ENCODE results near the gene HELZ2.

The HELZ2 gene

DNA sequence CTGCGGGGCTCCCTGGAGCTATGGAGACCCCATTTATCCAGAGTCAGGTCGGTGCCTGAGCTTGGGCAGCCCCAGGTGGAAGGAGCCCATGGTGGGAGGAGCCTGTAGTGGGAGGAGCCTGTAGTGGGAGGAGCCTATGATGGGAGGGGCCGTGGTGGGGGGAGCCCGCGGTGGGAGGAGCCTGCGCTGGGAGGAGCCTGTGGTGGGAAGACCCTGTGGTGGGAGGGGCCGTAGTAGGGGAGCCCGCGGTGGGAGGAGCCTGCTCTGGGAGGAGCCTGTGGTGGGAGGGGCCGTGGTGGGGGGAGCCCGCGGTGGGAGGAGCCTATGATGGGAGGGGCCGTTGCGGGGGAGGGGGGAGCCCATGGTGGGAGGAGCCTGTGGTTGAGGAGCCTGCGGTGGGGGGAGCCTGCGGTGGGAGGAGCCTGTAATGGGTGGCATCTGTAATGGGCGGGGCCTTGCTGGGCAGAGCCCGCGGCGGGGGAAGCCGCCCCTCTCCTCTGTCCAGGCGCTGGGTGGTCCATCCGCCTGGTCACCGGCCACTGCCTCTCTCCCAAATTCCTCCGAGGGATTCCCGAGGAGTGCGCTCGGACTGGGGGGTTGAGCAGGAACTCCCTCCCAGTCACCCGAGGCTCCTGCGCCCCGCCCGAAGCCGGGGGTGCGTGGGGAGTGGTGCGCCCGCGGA, 20.6 kb downstream of the HELZ2 start:
- in situ Hi-C loops (cut with MboI; ENCODE audit: low sequenced_read_pairs) = no loop called here

DNA sequence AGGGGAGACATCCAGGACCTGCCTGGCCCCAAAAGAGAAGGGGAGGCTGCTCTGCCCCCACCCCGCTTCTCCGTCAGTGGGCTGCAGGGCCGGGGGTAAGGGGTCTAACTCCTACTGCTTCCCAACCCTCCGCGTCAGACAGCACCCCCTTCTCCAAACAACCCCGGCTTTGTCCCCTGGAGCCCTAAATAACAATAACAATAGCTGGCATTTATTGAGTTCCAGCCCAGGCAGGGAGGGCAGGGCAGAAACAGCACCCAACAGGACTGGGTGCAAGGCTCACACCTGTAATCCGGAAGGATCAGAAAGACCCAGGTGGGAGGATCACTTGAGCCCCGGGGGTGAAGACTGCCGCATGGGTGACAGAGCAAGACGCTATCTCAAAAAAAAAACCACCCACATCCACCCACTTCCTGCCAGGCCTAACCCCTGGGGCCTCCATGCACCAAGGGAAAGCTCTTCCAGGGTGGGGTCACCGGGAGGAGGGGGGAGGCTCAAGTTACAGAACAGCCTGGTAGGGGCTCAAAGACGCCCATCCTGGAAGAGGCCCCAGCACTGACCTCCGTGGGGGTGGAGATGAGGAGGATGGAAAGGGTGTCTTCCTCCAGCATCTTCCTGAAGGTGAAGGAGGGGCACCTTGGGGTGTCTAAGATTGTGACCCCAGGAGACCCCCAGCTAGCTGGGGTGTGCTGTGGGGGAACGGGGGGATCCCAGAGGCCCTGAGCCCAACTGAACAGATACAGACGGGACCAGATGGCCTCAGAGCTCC, 21.4 kb downstream of the HELZ2 start:
- in situ Hi-C loops (cut with MboI; ENCODE audit: low sequenced_read_pairs) = no loop called here

DNA sequence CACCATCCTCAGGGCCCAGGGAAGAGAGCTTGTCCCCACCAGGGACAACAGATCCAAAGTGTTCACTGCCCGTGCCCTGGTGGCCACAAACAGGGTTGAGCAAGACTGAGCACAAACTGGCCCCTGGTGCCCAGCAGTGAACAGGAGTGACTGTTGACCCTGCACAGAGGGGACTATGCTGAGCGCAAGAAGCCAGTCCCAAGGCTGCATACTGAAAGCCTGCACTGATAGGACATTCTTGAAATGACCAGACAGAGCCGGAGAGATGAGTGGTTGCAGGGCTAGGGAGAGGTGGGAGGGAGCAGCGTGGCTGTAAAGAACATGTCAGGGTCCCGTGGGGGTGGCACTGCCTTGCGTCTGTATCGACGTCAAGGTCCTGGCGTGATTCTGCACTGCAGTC, 23.0 kb downstream of the HELZ2 start:
- in situ Hi-C loops (cut with MboI; ENCODE audit: low sequenced_read_pairs) = no loop called here

DNA sequence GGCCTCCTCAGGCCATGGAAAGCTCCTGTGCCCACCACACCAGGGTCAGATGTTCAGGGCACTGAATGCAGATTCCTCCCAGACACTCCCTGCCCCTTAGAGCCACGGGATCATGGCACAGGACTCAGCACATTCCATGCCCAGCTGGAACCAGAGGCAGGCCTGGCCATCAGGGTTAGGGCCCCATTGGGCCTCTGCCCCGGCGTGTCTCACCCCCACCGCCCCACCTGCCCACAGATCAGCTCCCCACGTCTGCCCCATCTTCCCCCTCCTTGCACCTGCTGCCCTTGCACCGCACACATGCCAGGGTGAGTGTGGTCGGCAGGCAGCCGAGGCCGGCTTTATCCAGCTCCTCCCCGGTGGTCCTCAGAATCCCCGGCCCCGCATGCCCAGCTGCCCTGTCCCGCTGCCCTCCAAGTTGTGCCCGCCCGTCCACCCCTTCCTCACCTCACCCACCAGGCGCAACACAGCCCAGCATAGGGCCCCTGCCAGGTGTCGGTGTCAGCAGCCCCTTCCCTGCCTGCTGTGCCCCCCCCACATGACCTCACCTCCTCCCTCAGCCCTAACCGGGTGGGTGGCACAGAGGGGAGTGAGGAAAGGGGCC, 24.3 kb downstream of the HELZ2 start:
- in situ Hi-C loops (cut with MboI; ENCODE audit: low sequenced_read_pairs) = no loop called here

DNA sequence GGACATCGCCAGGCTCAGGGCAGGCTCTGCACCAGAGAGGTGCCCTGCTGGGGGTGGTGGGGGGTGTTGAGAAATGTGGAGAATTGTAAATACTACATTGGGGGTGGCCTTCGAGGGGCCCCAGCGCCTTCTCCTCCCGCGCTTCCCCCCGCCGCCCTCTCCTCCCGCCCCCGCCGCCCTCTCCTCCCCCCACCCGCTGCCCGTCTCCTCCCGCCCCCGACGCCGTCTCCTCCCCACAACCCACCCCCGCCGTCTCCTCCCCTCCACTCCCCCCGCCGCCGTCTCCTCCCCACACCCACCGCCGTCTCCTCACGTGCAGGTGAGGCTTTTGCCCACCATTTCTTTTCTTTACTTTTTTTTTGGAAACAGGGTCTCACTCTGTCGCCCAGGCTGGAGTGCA, 25.0 kb downstream of the HELZ2 start:
- in situ Hi-C loops (cut with MboI; ENCODE audit: low sequenced_read_pairs) = no loop called here

DNA sequence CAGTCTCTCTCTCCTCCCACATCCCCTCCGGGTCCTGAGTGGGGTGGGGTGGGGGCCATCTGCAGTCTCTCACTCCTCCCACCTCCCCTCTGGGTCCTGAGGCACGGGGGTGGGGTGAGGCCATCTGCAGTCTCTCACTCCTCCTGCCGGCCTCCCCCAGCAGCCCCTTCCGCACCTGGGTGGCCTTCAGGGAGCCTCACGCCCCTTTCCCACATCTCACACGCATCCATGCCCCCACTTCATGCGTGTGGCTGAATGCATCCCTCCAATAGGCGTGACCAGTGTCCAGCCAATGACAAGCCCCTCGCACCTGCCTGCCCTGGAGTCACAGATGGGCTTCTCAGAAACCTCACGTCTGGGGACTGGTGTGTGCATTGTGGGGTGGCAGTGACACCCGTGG, 25.5 kb downstream of the HELZ2 start:
- in situ Hi-C loops (cut with MboI; ENCODE audit: low sequenced_read_pairs) = no loop called here

DNA sequence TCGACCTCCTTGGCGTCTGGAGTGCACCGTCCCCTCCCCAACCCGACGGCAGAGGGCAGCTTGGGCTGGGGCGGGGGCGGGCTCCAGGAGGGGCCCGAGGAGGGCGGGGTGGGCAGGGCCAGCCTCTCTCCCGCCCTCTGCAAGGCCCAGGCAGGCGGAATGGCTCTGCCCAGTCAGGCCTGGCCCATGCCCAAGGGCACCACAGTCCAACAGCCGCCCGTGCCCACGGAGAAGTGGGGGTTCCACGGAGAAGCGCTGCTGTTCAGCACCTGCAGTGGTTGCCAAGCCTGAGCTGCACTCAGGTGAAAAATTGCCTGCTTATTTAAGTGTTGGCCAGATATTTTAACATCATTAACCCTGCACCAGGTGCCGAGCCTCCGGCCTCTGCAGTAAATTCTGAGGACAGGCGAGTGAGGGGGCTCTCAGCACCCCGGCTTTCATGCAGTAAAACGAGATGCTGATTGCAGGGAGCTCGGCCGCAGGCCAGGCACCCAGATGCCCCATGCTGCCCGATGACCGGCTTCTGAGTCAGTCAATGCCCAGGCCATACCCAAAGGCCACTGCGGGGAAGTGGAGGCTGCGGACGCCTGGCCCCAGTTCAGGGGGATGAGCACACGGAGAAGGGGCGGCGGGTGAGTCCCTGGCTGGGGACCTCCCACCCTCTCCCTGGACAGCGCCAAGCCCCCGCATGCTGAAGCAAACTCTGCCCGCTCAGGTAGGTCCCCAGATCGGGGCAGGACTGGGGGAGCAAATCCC, 26.1 kb downstream of the HELZ2 start, which contains the start of gene SRMS:
SRMS (minus strand) TSS at position 25 of the 756 bp plus-strand sequence. CDS start 286 bp downstream, outside the sequence.
- in situ Hi-C loops (cut with MboI; ENCODE audit: low sequenced_read_pairs) = no loop called here

DNA sequence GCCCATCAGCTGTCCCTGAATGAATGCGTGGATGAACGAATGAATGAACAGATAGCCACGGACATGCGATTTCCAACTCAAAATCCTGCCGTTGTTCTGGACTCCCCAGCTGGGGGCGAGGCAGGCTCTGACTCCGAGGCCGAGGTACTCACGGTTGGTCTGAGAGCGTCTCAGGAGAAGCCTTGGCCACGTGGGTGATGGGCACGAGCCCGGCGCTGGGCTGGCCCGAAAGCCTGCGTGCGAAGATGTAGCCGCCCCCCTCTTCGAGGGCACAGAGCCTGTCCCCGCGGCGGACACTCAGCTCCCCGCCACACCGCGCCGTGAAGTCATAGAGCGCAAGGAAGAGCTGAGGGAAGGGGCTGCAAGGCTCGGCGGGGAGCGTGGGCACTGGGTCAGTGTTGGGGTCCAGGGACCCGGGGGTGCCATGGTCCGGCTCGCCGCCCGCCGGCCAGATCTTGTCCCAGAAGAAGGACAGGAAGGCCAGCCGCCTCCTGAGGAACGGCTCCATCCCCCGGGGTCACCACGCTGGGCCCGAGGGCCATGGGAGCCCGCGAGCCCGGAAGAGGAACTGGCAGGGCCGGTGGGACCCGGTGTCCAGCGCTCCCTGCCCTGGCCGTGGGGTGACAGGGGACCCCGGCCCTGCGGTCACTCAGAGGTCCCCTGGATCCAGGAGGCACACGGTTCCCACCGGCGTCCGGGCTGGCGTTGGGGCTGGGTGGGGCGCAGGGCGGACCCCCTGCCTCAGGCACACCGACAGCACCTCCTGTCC, 26.9 kb downstream of the HELZ2 start:
- in situ Hi-C loops (cut with MboI; ENCODE audit: low sequenced_read_pairs) = no loop called here

DNA sequence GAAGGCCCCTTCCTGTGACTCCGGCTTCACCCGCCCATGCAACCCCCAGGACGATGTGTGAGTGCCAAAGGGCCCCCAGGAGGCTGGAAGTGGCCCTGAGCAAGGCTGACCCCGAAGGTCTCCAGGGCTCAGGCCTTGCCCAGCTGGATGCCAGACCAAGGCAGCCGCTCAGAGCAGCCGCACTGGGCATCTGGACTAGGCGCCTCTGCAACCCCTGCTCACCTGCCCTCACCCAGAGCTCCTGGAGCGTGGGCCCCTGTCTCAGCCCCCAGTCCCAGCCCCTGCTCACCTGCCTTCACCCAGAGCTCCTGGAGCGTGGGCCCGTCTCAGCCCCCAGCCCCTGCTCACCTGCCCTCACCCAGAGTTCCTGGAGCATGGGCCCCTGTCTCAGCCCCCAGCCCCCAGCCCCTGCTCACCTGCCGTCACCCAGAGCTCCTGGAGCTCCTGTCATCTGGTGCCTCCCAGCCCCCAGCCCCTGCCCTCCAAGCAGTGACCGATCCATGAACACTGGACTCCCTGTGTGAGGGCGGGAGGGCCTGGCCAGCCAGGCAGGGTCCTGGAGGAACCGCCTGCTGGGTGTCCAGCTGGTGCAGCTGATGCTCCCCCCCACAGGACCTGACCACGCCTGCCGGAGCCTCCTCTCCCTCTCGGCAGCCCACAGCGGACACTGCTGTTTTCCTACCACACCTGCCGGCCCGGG, 27.6 kb downstream of the HELZ2 start:
- in situ Hi-C loops (cut with MboI; ENCODE audit: low sequenced_read_pairs) = no loop called here

DNA sequence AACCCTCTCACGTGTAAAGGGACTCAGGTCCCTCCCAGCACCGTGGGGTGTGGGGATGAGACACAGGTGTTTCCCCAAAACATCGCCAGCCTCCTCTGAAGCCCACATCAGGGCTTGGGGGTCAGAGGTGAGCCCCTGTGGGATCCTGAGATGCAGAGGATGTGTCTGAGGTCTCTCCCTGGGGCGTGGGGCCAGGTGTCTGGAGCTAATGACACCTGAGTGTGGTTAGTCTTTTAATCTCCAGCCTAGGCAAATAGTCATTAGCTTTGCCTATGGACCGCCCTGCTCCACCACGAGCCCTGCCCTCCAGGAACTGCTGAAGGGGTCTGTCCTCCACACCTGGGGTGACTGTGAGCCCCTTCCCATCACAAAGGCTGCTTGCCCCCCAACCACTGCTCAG, 28.2 kb downstream of the HELZ2 start:
- in situ Hi-C loops (cut with MboI; ENCODE audit: low sequenced_read_pairs) = no loop called here

DNA sequence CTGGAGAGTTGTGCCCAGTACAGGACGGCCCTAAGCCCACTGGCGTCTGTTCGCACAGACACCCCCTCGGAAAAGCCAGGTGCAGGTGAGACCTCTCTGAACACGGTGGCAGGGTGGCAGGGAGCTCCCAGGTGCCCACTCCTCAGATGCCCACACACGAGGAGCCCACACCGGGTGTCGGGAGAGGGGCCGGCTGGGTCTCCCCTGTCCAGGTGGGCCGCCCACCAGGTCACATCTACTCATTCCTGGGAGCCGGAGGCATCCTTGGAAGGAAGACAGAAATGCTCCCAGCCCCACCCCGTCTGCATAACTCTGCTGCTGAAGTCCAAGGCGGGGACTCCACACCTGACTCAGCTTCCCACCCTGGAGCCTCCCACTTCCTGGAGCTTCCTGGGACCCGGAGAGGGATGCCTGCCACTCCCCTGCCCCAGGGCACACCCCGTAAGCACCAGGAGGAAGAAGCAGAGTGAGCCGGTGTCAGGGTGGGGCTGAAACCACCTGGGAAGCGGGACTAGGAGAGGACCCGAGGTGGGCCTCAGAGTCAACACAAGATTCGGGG, 29.0 kb downstream of the HELZ2 start:
- in situ Hi-C loops (cut with MboI; ENCODE audit: low sequenced_read_pairs) = no loop called here

DNA sequence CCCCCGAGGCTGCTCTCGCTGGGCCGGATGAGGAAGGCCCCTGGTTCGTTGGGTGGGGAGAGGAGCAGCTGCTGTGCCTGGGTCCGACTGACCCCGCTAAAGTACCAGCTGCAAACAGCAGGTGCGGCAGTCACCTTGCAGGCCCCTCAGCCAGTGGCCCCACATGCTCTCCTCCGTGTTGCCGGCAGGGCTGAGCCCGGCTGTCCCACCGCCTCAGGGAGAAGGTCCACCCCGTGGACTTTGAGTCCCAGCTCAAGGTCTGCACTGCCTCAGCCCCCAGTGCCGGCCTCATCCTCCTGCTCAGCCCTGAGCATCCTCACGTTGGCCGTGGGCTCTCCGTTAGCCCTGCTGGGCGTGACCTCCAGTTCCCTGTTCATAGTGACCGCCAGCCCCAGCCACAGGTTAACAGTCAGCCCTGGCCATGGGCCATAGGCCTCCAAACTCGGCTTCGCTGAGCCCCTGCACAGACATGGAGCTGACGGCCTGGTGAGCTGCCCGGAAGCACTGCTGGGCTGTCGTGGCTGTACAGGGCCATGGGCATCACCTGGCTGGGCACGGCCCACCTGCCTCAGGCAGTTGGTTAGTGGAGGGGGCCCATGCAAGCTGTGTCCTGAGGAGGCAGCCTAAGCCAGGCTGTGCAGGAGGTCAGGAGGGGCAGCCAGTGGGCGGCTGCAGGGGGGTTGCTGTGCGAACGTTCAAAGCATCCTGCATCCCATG, 29.6 kb downstream of the HELZ2 start:
- in situ Hi-C loops (cut with MboI; ENCODE audit: low sequenced_read_pairs) = no loop called here

DNA sequence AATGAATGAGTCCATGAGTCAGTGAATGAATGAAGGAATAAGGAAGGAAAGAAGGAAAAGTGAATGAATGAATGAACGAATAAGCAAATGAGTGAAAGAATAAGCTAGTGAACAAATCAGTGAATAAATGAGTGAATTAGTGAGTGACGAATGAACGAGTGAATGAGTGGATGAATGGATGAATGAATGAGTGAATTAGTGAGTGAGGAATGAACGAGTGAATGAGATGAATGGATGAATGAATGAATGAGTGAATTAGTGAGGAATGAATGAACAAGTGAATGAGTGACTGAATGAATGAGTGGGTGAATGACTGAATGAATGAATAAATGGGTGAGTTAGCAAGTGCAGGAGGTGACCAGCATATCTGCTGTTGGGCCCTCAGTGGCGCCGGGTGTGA, 30.3 kb downstream of the HELZ2 start:
- in situ Hi-C loops (cut with MboI; ENCODE audit: low sequenced_read_pairs) = no loop called here

DNA sequence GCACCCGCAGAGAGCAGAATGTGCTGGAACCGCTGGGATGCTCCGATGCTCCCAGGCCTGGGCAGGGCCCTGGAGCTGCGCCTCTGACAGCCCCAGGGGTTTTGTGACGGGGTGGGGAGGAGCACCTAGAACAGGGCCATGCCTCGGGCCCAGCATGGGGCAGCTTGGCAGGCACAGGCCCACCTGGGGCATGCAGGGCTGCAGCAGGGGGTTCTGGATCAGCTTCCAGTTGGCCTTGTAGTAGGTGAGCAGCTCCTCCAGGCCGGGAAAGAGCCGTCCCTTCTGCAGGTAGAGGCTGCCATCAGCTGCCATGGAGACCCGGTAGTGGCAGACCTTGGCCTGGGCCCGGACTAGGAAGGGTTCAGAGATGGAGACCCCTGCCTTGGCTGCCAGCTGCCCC, 30.9 kb downstream of the HELZ2 start:
- in situ Hi-C loops (cut with MboI; ENCODE audit: low sequenced_read_pairs) = no loop called here

DNA sequence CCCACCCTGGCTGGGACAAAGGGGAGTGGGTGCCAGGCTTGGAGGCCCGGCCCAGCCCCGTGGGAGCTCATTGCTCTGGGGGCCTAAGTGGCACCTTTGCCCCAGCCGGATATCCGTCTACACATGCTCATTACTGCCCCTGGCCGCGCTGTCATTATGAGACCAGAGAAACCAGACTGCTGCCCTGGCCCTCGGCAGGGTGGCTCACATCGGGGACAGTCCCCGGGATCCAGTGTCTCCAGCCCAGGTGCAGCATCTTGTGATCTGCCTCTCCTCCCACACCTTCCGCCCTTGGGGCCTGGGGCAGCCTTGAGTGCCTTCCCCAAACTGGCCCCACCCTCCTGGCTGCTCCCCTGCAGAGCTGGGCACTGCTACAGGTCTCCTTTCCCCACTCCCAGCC, 31.3 kb downstream of the HELZ2 start:
- in situ Hi-C loops (cut with MboI; ENCODE audit: low sequenced_read_pairs) = no loop called here

DNA sequence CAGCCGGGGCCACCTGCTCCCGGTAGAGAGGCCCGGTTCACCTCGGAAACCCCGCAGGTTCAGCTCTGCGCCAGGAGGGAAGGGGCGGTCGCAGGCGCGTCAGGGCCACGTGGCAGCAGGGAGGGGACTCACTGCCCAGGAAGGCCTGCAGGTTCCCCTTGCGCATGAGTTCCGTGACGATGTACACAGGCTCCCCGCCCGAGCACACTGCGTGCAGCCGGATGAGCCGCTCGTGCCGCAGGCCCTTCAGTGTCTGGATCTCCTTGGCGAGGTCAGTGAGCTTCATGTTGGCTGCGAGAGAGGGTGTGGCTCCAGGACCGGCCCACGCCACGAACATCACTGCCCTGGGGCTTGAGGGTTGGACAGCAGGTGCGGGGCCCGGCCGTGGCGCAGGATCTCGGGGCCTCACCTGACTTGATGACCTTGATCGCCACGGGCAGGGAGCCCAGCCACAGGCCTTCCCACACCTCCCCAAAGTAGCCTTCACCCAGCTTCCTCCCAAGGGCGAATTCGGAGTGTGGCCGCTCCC, 31.9 kb downstream of the HELZ2 start:
- in situ Hi-C loops (cut with MboI; ENCODE audit: low sequenced_read_pairs) = no loop called here

DNA sequence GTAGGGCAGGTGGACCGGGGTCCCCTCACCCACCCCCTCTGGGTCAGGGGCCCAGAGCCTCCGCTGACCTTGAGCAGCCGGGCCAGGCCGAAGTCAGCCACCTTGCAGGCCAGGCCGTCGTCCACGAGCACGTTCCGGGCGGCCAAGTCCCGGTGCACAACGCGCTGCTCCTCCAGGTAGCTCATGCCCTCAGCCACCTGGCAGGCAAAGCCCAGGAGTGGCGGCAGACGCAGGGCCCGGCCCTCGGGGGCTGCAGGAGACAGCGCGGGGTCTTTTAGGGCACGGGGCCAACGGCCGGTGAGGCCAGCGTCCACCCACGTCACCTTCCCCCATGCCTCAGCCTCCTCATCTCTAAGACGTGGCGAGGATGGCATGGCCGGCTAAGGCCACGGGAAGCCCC, 32.7 kb downstream of the HELZ2 start:
- in situ Hi-C loops (cut with MboI; ENCODE audit: low sequenced_read_pairs) = no loop called here

DNA sequence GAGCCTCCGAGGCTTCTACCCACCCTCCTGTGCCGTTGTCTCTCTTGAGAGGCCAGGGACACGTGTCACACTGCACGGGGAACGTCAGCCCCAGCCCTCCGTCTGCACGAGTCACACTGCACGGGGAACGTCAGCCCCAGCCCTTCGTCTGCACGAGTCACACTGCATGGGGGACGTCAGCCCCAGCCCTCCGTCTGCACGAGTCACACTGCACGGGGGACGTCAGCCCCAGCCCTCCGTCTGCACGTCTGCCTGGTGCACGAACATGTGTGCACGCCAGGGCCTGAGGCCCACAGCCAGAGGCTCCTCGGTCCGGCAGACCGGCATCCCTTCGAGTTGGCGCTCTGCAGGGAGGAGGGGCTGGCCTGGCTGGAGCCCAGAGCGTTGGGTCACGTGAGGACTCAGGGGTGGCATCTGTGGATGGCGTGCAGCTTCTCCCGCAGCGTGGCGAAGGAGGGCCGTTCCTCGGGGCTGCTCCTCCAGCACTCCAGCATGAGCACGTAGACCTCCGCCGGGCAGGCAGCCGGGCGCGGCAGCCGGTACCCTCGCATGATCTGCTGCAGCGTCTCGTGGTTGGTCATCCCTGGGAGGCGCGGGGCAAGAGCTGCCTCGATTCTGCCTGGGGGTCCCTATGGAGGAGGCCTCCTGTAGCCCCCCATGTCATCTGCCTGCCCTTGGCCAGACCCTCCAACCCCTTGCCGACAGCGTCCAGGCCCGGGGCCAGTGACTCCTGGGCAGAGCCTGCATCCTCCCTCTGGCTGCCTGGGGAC, 33.4 kb downstream of the HELZ2 start:
- in situ Hi-C loops (cut with MboI; ENCODE audit: low sequenced_read_pairs) = no loop called here
